GM23248 (cell line): ENCODE data around the gene PCF11. TPM values are rescaled to one million over a fixed set of nuclear protein-coding genes. Genes with fewer than 3 reads are reported as not detected.
A peak's percentile ranks its signal among the peaks of the same experiment; 100 is the strongest.

Source experiments
- DNase-seq: peaks from one replicate; pipeline ENCODE4 v3.0.0-alpha.2; 2015
- H2AFZ ChIP-seq: fragments of 200-600 bp; sonication (generic); 2 replicates; pipeline ENCODE4 v1.6.1; 2016; ENCODE audit warnings: antibody characterized with exemption
- H3F3A ChIP-seq: fragments of 200-600 bp; sonication (generic); 2 replicates; pipeline ENCODE4 v1.6.1; 2016; ENCODE audit warnings: mild to moderate bottlenecking, antibody characterized with exemption, mixed run types; ENCODE audit not compliant: insufficient read depth
- H3K27ac ChIP-seq: fragments of 200-600 bp; sonication (generic); 2 replicates; pipeline ENCODE4 v1.5.1; 2016; ENCODE audit warnings: mild to moderate bottlenecking
- H3K27me3 ChIP-seq: fragments of 200-600 bp; sonication (generic); replicated peaks from 2 replicates; pipeline ENCODE4 v1.6.1; 2016; ENCODE audit warnings: mild to moderate bottlenecking; ENCODE audit not compliant: insufficient read depth
- H3K36me3 ChIP-seq: fragments of 200-600 bp; sonication (generic); 2 replicates; pipeline ENCODE4 v1.6.1; 2016; ENCODE audit warnings: low read depth, mild to moderate bottlenecking
- H3K4me1 ChIP-seq: fragments of 200-600 bp; sonication (generic); 2 replicates; pipeline ENCODE4 v1.6.1; 2016; ENCODE audit warnings: mild to moderate bottlenecking; ENCODE audit not compliant: insufficient read depth
- H3K4me2 ChIP-seq: fragments of 200-600 bp; sonication (generic); one replicate; pipeline ENCODE4 v1.6.1; 2016; ENCODE audit warnings: mild to moderate bottlenecking; ENCODE audit not compliant: unreplicated experiment
- H3K4me3 ChIP-seq: fragments of 200-600 bp; sonication (generic); 2 replicates; pipeline ENCODE4 v1.5.1; 2016; ENCODE audit warnings: mild to moderate bottlenecking
- H3K79me2 ChIP-seq: fragments of 200-600 bp; sonication (generic); 2 replicates; pipeline ENCODE4 v1.6.1; 2016; ENCODE audit warnings: mild to moderate bottlenecking; ENCODE audit not compliant: insufficient read depth
- H3K9ac ChIP-seq: fragments of 200-600 bp; sonication (generic); 2 replicates; pipeline ENCODE4 v1.6.1; 2016; ENCODE audit warnings: mild to moderate bottlenecking
- H3K9me2 ChIP-seq: fragments of 200-600 bp; sonication (generic); 2 replicates; pipeline ENCODE4 v1.6.1; 2016; ENCODE audit warnings: mixed run types, mild to moderate bottlenecking, moderate library complexity; ENCODE audit not compliant: insufficient read depth
- H3K9me3 ChIP-seq: fragments of 200-600 bp; sonication (generic); one replicate; pipeline ENCODE4 v1.6.1; 2017; ENCODE audit warnings: low read depth
- H4K20me1 ChIP-seq: fragments of 200-600 bp; sonication (generic); 2 replicates; pipeline ENCODE4 v1.6.0; 2016; ENCODE audit not compliant: insufficient read depth
- EZH2 ChIP-seq: fragments of 200-600 bp; sonication (generic); IDR thresholded peaks from 2 replicates; pipeline ENCODE4 v1.6.1; 2018; ENCODE audit warnings: antibody characterized with exemption, mild to moderate bottlenecking; ENCODE audit not compliant: insufficient read depth, poor library complexity, severe bottlenecking
- EZH2phosphoT487 ChIP-seq: fragments of 200-600 bp; sonication (generic); IDR thresholded peaks from 2 replicates; pipeline ENCODE4 v1.6.1; 2018; ENCODE audit warnings: antibody characterized with exemption, moderate library complexity, mild to moderate bottlenecking, low read depth; ENCODE audit not compliant: insufficient read depth
- WGBS, 2 experiments: methylation state at CpG; one replicate each; pipeline ENCODE4 v1.1.6; 2015 to 2017; ENCODE audit warnings: low lambda C conversion rate in 2 of 2, low coverage in 1 of 2; ENCODE audit errors: missing lambda C conversion rate in 2 of 2; 5-methylcytosine and 5-hydroxymethylcytosine counted together
- in situ Hi-C: fragments of 300-500 bp; cut with MboI; formaldehyde crosslinking; loops from 2 replicates; pipeline ENCODE4 v1.15.0; 2020
- polyA plus RNA-seq: library from polyadenylated mRNA; unstranded; fragments of >200 nt; fragmentation: Nextera tagmentation; extraction: Ambion mirVana; gene quantifications from 2 replicates; pipeline ENCODE4 v1.2.1, GENCODE V29; 2016
- total RNA-seq: library from RNA; depleted of rRNA; stranded (reverse); fragments of >200 nt; shearing (Covaris generic); gene quantifications from 2 replicates; pipeline ENCODE4 v1.2.3, GENCODE V29; 2014

The PCF11 gene
- total and polyA plus RNA-seq, 2 experiments from 2014 or later, result 9.1 to 19.7 TPM

- Histone ChIP-seq H3K4me3 (peak overlapping the region; percentile 99), H3F3A (peaks cover 26% of the 10 kb centered on the region), H3K9me3 (no peaks in the 10 kb centered on the region), H3K4me2 (peak overlapping the region; percentile 95), H3K36me3 (peaks cover 31% of the 10 kb centered on the region), H3K9me2 (no peaks in the 10 kb centered on the region), H3K27ac (peak overlapping the region; percentile 98), H3K9ac (peak overlapping the region; percentile 99), H4K20me1 (peaks cover 22% of the 10 kb centered on the region), H3K27me3 (no peaks in the 10 kb centered on the region), H2AFZ (no peak overlapping the region), H3K79me2 (peaks cover 82% of the 10 kb centered on the region), H3K4me1 (peaks cover 30% of the 10 kb centered on the region)
- no peak for TF ChIP-seq EZH2phosphoT487
- TF ChIP-seq EZH2, result no peak
- in situ Hi-C loops, result loop anchor here (10.0 kb wide), 1 partner anchor 255 kb away; the partner anchor contains the start of genes DDIAS and PRCP
- WGBS, 2 experiments, result 22 to 26% methylated on average over 6 of the region's 6 CpGs
- peak; percentile 75 for DNase-seq
These were observed 3.3 kb downstream of the PCF11 start for GRCh38 chr11:83159902-83160865.

GRCh38 chr11:83161610-83162199, 4.8 kb downstream of the PCF11 start:
- H3K9ac ChIP-seq, result peak overlapping the region; percentile 99
- peak overlapping the region; percentile 98; the same call in 1 of the 2 replicates for H3K27ac ChIP-seq
- no peaks in the 10 kb centered on the region for H3K9me3 ChIP-seq
- in situ Hi-C loops, result loop anchor here (10.0 kb wide), 1 partner anchor 257 kb away; the partner anchor contains the start of genes DDIAS and PRCP
- H3K4me2 ChIP-seq, result peak overlapping the region; percentile 95
- WGBS, 2 experiments, result 6 to 9% methylated on average over 1 of the region's 1 CpG
- peaks cover 22% of the 10 kb centered on the region for H4K20me1 ChIP-seq
- H3K4me3 ChIP-seq, result peak overlapping the region; percentile 99
- H3F3A ChIP-seq, result peaks cover 28% of the 10 kb centered on the region
- H2AFZ ChIP-seq, result no peak overlapping the region
- no peak for DNase-seq
- H3K79me2 ChIP-seq, result peaks cover 97% of the 10 kb centered on the region
- no peaks in the 10 kb centered on the region for H3K9me2 ChIP-seq
- TF ChIP-seq EZH2phosphoT487, result no peak
- no peak for TF ChIP-seq EZH2
- peaks cover 46% of the 10 kb centered on the region for H3K36me3 ChIP-seq
- H3K27me3 ChIP-seq, result no peaks in the 10 kb centered on the region
- H3K4me1 ChIP-seq, result peaks cover 30% of the 10 kb centered on the region

GRCh38 chr11:83162377-83162776, 5.4 kb downstream of the PCF11 start:
- DNase-seq, result peak; percentile 33

GRCh38 chr11:83166193-83166866, 9.4 kb downstream of the PCF11 start:
- no peaks in the 10 kb centered on the region for H3K9me2 ChIP-seq
- peaks cover 11% of the 10 kb centered on the region; the same call in 1 of the 2 replicates for H4K20me1 ChIP-seq
- H3K27ac ChIP-seq, result no peak overlapping the region
- H3K79me2 ChIP-seq, result peaks cover 100% of the 10 kb centered on the region
- H3F3A ChIP-seq, result peaks cover 43% of the 10 kb centered on the region
- H3K4me2 ChIP-seq, result no peak overlapping the region
- H3K4me3 ChIP-seq, result no peak overlapping the region
- no peak for DNase-seq
- H3K27me3 ChIP-seq, result no peaks in the 10 kb centered on the region
- no peak overlapping the region for H3K9ac ChIP-seq
- WGBS, 2 experiments, result 97 to 98% methylated on average over 11 of the region's 11 CpGs
- in situ Hi-C loops, result loop anchor here (10.0 kb wide), 1 partner anchor 262 kb away; the partner anchor contains the start of genes DDIAS and PRCP
- H3K9me3 ChIP-seq, result no peaks in the 10 kb centered on the region
- TF ChIP-seq EZH2phosphoT487 (no peak), EZH2 (no peak)
- H3K4me1 ChIP-seq, result peaks cover 33% of the 10 kb centered on the region
- H3K36me3 ChIP-seq, result peaks cover 78% of the 10 kb centered on the region
- H2AFZ ChIP-seq, result no peak overlapping the region

More at GRCh38 chr11:83162377-83162776, 5.4 kb downstream of the PCF11 start:
- no peaks in the 10 kb centered on the region for H3K9me2 ChIP-seq
- H3K27me3 ChIP-seq, result no peaks in the 10 kb centered on the region
- WGBS, 2 experiments, result 96 to 99% methylated on average over 2 of the region's 2 CpGs
- H2AFZ ChIP-seq, result no peak overlapping the region
- H3K4me3 ChIP-seq, result peak overlapping the region; percentile 99
- peaks cover 30% of the 10 kb centered on the region for H3K4me1 ChIP-seq
- H3K4me2 ChIP-seq, result peak overlapping the region; percentile 95
- no peak for TF ChIP-seq EZH2phosphoT487
- no peak for TF ChIP-seq EZH2
- H4K20me1 ChIP-seq, result peaks cover 22% of the 10 kb centered on the region
- peak overlapping the region; percentile 99; the same call in 1 of the 2 replicates for H3K9ac ChIP-seq
- H3K36me3 ChIP-seq, result peaks cover 51% of the 10 kb centered on the region
- in situ Hi-C loops, result loop anchor here (10.0 kb wide), 1 partner anchor 258 kb away; the partner anchor contains the start of genes DDIAS and PRCP
- H3K79me2 ChIP-seq, result peaks cover 100% of the 10 kb centered on the region
- H3K27ac ChIP-seq, result 0 out of 2 replicates have a peak overlapping the region, but pooled peaks have one; percentile 98
- H3K9me3 ChIP-seq, result no peaks in the 10 kb centered on the region
- H3F3A ChIP-seq, result peaks cover 28% of the 10 kb centered on the region
